ENCODE measurements around the gene KCNQ1OT1.
"Not testable (repeated sequence)": the region's sequence is repeated elsewhere in the genome, so short reads cannot be mapped to it uniquely, and the experiment has no call there.

KCNQ1OT1 gene

GRCh38 chr11:2647167-2647566, 52.6 kb downstream of the KCNQ1OT1 start:
- H3K4me3 ChIP-seq: no peak overlapping the region
- no peak overlapping the region for H3K27ac ChIP-seq

DNA sequence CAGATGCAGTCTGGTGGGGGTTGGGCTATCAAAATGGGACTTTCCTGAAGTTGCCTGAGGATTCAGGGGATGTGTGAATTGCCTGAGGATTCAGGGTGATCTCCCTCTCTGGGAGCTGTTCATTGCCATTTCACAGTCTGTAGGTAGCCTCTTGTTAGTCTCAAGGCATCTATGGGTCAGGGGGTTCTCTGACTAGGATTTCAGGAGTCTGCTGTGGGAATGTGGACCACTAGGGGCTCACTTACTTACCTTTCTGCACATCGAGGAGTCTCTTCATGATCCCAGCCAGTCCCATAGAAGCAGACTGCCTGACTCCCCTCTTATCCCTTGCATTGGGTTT, 54.0 kb downstream of the KCNQ1OT1 start:
- Histone ChIP-seq H3K27ac (no peak overlapping the region), H3K4me3 (no peak overlapping the region)

DNA sequence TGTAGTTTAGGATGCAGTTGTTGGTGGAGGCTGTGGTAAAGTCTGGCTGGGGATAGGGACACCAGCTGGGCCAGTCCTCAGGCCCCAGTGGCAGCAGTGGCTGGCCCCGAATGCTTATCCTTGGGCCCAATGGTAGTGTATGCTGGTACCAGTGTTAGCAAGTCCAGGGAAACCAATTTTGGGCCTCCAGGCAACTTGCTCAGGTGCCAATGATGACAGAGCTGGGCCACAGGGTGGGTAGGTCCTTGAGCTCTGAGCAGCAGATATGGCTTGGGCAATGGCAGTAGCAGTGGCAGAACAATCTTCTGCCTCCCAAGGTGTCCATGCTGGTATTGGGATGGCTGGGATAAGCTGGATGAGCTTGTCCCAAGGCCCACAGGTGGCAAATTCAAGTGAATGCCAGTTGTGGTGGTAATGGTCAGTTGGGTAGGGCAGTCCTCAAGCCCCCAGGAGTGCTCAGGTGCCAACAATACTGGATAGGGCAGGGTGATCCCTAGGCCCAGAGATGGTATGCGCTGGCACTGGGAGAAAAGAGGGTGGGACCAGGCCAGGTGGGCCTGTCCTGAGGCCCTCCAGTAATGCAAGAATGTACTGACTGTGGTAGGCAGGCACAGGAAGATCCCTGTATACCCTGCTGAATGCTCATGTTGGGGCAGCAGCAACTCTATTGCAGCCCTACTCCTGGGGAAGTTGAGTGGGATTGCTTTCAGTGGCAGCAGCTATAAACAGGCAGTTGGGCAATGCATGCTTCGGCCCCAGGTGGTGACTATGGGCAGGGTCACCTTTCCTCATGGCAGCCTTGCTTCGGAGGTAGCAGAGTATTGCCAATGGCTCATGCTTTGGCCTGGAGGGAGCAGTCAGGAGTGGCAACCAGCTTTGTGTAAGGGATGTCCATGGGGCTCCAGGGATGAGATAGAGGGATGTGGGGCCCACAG, 54.7 kb downstream of the KCNQ1OT1 start:
- Histone ChIP-seq H3K27ac (no peak overlapping the region), H3K4me3 (no peak overlapping the region)

GRCh38 chr11:2643746-2644145, 56.0 kb downstream of the KCNQ1OT1 start:
- Histone ChIP-seq H3K4me3 (no peak overlapping the region), H3K27ac (no peak overlapping the region)

DNA sequence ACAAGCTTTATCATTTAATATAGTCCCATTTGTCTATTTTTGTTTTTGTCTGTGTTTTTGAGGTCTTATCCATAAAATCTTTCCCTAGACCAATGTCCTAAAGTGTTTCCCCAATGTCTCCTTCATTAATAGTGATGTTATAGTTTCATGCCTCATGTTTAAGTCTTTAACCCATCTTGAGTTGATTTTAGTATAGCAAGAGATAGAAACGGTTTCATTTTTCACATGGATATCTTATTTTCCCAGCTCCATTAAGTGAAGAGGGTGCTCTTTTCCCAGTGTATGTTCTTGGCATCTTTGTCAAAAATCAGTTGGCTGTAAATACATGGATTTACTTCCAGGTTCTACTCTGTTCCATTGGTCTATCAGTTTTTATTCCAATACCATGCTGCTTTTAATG, 58.2 kb downstream of the KCNQ1OT1 start:
- Histone ChIP-seq H3K4me3 (no peak overlapping the region), H3K27ac (no peak overlapping the region)

GRCh38 chr11:2639763-2640162, 60.0 kb downstream of the KCNQ1OT1 start:
- not testable (repeated sequence) for H3K27ac ChIP-seq, H3K4me3 ChIP-seq

- H3K4me3 ChIP-seq: no peak overlapping the region
- H3K27ac ChIP-seq: no peak overlapping the region
Measured at GRCh38 chr11:2631161-2631560, 68.6 kb downstream of the KCNQ1OT1 start.

- Histone ChIP-seq H3K27ac (no peak overlapping the region), H3K4me3 (no peak overlapping the region)
Measured at GRCh38 chr11:2630679-2631078, 69.1 kb downstream of the KCNQ1OT1 start.

GRCh38 chr11:2625183-2625582, 74.6 kb downstream of the KCNQ1OT1 start:
- Histone ChIP-seq H3K27ac (no peak overlapping the region), H3K4me3 (no peak overlapping the region)

DNA sequence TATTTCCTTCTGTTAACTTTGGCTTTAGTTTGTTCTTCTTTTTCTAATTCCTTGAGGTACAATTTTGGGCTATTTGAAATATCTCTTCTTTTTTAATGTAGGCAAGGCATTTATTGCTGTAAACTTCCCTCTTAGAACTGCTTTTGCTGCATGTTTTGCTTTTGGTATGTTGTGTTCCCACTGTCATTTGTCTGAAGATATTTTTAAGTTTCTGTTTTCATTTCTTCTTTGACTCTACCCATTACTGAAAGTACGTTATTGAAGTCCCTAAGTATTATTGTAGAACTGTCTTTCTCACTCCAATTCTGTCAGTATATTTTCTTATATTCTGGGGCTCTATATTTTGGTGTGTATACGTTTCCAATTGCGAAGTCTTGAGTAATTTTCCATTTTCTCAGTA, 77.9 kb downstream of the KCNQ1OT1 start:
- H3K27ac ChIP-seq: no peak overlapping the region
- no peak overlapping the region for H3K4me3 ChIP-seq

DNA sequence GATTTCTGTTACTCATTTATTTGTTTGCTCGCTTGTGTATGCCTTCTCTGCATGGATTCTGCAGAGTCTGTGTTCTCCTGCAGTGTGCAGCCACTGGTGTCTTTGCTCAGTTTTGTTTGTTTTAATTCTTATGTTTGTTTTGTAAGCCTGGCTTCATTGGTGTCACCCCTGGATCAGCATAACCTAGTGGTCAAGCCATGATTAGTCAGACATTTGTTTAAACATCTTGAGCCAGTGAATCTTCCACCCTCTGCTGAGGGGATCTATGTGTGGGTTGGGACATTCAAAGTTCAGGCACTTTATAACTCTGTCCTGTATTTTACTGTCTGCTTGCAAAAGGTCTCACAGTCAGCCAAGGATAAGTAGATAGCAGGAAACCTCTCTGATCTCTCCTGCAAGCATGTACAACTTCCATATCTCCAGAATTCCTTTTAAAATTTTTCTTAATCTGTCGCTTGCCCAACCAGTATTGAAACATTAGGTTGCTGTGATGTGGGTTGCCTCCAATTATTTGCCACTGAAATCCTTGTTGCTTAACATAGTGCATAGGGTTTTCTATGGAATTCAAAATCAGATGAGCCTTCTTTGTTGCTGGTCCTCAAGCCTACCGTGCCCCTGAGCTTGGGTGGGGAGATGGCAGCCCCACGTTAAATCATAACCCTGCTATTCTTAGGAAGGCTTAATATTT, 86.8 kb downstream of the KCNQ1OT1 start:
- Histone ChIP-seq H3K4me3 (no peak overlapping the region), H3K27ac (no peak overlapping the region)

- H3K4me3 ChIP-seq: no peak overlapping the region
- no peak overlapping the region for H3K27ac ChIP-seq
Measured at GRCh38 chr11:2609345-2609744, 90.4 kb downstream of the KCNQ1OT1 start.

DNA sequence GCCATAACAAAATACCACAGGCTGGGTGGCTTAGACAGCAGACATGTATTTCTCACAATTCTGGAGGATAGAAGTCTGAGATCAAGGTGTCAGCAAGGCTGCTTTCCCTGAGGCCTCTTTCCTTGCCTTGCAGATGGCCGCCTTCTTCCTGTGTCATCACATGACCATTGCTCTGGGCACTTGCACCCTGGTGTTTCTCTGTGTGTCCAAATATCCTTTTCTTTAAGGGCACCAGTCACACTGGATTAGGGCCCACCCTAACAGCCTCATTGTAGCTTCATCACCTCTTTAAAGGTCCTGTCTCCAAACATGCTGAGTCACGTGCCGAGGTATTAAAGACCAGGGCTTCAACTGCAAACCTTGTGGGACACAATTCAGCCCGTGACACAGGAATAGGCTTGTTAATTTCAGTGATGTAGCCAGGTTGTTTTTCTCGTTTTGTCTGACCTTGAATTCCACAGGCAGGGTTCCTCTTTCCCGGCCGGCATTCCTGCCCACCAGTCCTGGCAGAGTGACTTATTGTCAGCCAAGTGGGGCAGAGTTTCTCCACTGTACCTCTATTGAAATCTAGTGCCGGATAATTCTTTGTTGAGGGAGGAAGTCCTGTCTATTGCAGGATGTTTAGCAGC, 100.1 kb downstream of the KCNQ1OT1 start:
- Histone ChIP-seq H3K27ac (no peak overlapping the region), H3K4me3 (no peak overlapping the region)

DNA sequence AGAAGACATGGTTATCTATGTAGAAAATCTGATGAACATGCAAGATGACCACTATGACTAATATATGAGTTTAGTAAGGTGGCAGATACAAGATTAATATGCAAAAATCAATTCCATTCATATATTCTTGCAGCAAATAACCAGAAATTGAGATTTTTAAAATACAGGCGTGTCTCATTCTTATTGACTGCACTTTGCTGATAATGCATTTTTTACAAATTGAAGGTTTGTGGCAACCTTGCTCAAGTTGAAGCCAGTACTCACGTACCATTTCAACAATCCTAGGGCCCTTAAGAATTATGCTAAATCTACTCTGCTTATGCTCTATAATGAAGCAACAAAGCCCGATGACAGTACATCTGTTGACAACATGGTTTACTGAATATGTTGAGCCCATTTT, 104.6 kb downstream of the KCNQ1OT1 start:
- no peak overlapping the region for H3K4me3 ChIP-seq
- H3K27ac ChIP-seq: no peak overlapping the region

DNA sequence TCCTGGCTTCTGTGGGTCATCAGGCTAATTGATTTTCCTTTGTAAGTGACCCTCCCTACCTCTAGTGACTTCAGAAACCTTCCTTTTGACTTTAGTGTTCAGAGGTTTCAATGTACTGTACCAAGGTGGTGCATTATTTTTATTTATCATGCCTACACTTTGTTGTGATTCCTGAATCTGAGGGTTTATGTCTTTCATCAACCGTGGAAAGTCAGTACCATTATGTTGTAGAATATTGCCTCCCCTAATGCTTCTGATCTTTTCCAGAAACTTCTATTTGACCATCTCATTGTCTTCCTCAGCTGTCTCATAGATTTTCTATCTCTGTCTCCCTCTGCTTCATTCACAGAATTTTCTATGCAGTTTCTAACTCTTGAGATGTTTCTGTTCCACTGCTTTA, 105.5 kb downstream of the KCNQ1OT1 start:
- Histone ChIP-seq H3K4me3 (no peak overlapping the region), H3K27ac (no peak overlapping the region)

- no peak overlapping the region for H3K27ac ChIP-seq
- no peak overlapping the region for H3K4me3 ChIP-seq
Measured at GRCh38 chr11:2593393-2593950, 106.3 kb downstream of the KCNQ1OT1 start.

- Histone ChIP-seq H3K27ac (no peak overlapping the region), H3K4me3 (no peak overlapping the region)
Measured at GRCh38 chr11:2592559-2593392, 107.0 kb downstream of the KCNQ1OT1 start.

DNA sequence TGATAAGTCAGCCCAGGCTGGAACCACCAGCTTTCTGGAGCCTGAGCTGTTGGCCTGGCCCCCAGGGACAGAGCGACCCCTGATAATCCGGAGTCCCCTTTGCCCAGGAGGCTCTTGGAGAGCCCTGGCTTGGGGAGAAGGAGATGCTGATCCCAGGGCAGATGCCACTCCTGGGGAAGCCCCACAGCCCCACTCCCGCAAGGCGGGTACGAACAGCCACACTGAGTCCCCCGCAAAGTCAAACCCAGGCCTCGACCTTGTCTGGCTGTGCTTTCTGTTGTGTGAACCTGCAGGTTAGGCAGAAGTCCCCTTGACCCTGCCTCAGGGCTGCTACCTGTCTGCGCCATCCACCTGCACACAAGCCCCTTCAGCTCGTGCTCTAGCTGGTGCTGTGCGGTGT, 108.0 kb downstream of the KCNQ1OT1 start:
- Histone ChIP-seq H3K4me3 (no peak overlapping the region), H3K27ac (no peak overlapping the region)

DNA sequence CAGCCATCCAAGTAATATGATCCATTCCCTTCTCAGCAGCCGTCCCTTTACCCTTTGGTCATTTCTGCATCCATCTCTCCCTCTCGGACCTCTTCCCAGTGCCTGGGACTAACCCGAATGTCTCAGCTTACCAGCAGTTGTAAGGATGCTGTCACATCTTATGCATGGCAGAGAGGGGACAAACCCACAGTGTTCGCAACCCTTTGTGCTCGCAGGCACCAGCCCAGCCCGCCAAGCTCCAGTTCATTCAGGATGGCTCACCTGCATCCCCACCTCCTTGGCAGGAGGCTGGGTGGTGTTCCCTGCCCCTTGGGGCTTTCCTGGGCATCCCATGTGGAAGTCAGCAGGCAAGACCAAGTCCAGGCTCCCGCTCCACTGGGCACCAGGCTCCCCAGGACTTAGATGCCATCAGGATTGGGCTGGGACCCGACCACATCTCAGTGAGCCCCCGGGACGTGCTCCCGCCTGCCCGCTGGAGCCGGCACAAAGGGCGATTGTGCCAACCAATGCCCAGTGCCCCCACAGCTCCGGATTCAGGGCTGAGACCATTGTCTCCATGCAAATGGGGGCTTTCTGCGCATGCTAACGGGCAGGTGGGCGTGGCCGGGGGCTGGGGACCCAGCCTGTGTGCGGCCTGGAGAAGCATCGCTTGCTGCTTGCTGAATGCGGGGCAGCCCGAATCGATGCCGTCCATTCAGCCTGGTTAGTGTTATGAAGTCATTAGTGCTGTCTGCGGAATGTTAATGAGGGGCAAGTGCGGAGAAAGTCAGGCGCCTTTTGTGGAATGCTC, 108.6 kb downstream of the KCNQ1OT1 start:
- H3K4me3 ChIP-seq: no peak overlapping the region
- H3K27ac ChIP-seq: no peak overlapping the region
